Measurements from ENCODE around the gene FAM107A.

GRCh38 chr3:58514405-58514804 is 62.8 kb downstream of the FAM107A start:
- TF ChIP-seq REST (IDR thresholded peaks at IDR 0.05; ENCODE audit: low read depth) (no peak), CTCF (IDR thresholded peaks at IDR 0.05 in 2 of 3, conservative IDR thresholded peaks at IDR 0.05 in 1 of 3; ENCODE audit: borderline replicate concordance in 1 of 3, insufficient read depth in 1 of 3, low read depth in 2 of 3, low read length in 2 of 3) (no peak)
